ENCODE data around the gene ARL2BP.

DNA sequence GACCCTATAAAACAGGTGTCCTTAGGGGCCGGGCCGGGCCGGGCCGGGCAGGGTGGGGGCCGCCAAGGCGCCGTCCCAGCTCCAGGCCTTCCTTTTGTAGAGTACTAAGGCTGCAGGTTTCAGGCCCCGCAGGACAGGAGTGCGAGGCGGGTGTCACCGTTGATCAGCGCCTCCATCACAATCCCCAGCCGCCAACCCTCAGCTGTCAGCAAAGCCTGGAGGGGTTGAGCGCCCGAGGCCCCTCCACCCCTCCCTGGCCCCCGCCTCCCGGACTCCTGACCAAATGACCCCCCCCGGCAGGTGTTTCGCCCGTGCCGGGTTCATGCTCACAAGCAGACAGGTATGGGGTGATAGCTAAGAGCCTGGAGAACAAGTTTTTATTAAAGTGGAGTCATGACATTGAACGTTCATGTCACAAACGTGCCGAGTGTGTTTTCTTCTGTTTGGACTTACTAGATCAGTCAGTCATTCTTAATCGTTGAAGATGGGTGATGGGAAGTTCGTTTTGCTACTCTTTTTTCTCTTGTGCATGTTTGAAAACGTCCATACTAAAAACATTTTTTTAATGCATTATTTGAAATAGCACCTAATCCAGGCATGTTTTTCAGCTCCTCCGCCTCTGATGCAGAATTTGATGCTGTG lies 534 bp downstream of the ARL2BP start:
- TF ChIP-seq EP300 (IDR thresholded peaks at IDR 0.05) (no peak), POLR2A (IDR thresholded peaks at IDR 0.05) (no peak), POLR2AphosphoS5 (IDR thresholded peaks at IDR 0.05) (no peak)
- TF ChIP-seq, protein P1, sequence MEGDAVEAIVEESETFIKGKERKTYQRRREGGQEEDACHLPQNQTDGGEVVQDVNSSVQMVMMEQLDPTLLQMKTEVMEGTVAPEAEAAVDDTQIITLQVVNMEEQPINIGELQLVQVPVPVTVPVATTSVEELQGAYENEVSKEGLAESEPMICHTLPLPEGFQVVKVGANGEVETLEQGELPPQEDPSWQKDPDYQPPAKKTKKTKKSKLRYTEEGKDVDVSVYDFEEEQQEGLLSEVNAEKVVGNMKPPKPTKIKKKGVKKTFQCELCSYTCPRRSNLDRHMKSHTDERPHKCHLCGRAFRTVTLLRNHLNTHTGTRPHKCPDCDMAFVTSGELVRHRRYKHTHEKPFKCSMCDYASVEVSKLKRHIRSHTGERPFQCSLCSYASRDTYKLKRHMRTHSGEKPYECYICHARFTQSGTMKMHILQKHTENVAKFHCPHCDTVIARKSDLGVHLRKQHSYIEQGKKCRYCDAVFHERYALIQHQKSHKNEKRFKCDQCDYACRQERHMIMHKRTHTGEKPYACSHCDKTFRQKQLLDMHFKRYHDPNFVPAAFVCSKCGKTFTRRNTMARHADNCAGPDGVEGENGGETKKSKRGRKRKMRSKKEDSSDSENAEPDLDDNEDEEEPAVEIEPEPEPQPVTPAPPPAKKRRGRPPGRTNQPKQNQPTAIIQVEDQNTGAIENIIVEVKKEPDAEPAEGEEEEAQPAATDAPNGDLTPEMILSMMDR (IDR thresholded peaks at IDR 0.05), result no peak

All from sigmoid colon (tissue), 4 donors.